Measurements from ENCODE around the gene PAK1.
A peak's percentile ranks its signal among the peaks of the same experiment; 100 is the strongest.
"Not testable (repeated sequence)": the region's sequence is repeated elsewhere in the genome, so short reads cannot be mapped to it uniquely, and the experiment has no call there.

Gene PAK1

GRCh38 chr11:77502346-77502905 lies 28.5 kb upstream of the PAK1 start:
- Mint-ChIP-seq H3K4me1 (ENCODE audit: low read depth) (peaks cover 3% of the 10 kb centered on the region), H3K36me3 (ENCODE audit: low read depth) (no peaks in the 10 kb centered on the region), H3K4me3 (no peak overlapping the region), H3K27ac (no peak overlapping the region), H3K27me3 (peaks cover 14% of the 10 kb centered on the region), H3K9me3 (no peaks in the 10 kb centered on the region)
- DNase-seq, result no peak

GRCh38 chr11:77501758-77502157 lies 27.9 kb upstream of the PAK1 start:
- Mint-ChIP-seq H3K36me3 (ENCODE audit: low read depth) (no peaks in the 10 kb centered on the region), H3K27me3 (peaks cover 14% of the 10 kb centered on the region), H3K4me3 (no peak overlapping the region), H3K4me1 (ENCODE audit: low read depth) (peaks cover 8% of the 10 kb centered on the region), H3K27ac (no peak overlapping the region), H3K9me3 (no peaks in the 10 kb centered on the region)
- DNase-seq, result no peak

- peaks cover 8% of the 10 kb centered on the region for H3K4me1 Mint-ChIP-seq (ENCODE audit: low read depth)
- H3K36me3 Mint-ChIP-seq (ENCODE audit: low read depth), result no peaks in the 10 kb centered on the region
- H3K9me3 Mint-ChIP-seq, result no peaks in the 10 kb centered on the region
- H3K27ac Mint-ChIP-seq, result no peak overlapping the region
- H3K4me3 Mint-ChIP-seq, result no peak overlapping the region
- no peak for DNase-seq
- peaks cover 15% of the 10 kb centered on the region for H3K27me3 Mint-ChIP-seq
These were observed 23.5 kb upstream of the PAK1 start for GRCh38 chr11:77497368-77497767.

GRCh38 chr11:77495526-77495925 lies 21.6 kb upstream of the PAK1 start:
- H3K27me3 Mint-ChIP-seq, result peaks cover 13% of the 10 kb centered on the region
- H3K4me1 Mint-ChIP-seq (ENCODE audit: low read depth), result peaks cover 8% of the 10 kb centered on the region
- H3K36me3 Mint-ChIP-seq (ENCODE audit: low read depth), result no peaks in the 10 kb centered on the region
- no peak overlapping the region for H3K4me3 Mint-ChIP-seq
- no peak overlapping the region for H3K27ac Mint-ChIP-seq
- H3K9me3 Mint-ChIP-seq, result no peaks in the 10 kb centered on the region
- DNase-seq, result no peak

- not testable (repeated sequence) for H3K36me3 Mint-ChIP-seq (ENCODE audit: low read depth)
These were observed 16.1 kb upstream of the PAK1 start for GRCh38 chr11:77490035-77490434.

GRCh38 chr11:77487790-77488189 lies 13.9 kb upstream of the PAK1 start:
- Mint-ChIP-seq H3K27ac (no peak overlapping the region), H3K4me1 (ENCODE audit: low read depth) (no peaks in the 10 kb centered on the region), H3K36me3 (ENCODE audit: low read depth) (no peaks in the 10 kb centered on the region), H3K27me3 (peaks cover 5% of the 10 kb centered on the region), H3K4me3 (no peak overlapping the region), H3K9me3 (no peaks in the 10 kb centered on the region)
- no peak for DNase-seq

More at GRCh38 chr11:77490035-77490434, 16.1 kb upstream of the PAK1 start:
- DNase-seq; H3K4me1 Mint-ChIP-seq (ENCODE audit: low read depth); H3K27ac Mint-ChIP-seq; H3K4me3 Mint-ChIP-seq; H3K9me3 Mint-ChIP-seq; H3K27me3 Mint-ChIP-seq: not testable (repeated sequence)

GRCh38 chr11:77479746-77480352 lies 6.0 kb upstream of the PAK1 start:
- peaks cover 2% of the 10 kb centered on the region for H3K4me1 Mint-ChIP-seq (ENCODE audit: low read depth)
- H3K27ac Mint-ChIP-seq, result no peak overlapping the region
- DNase-seq, result no peak
- peaks cover 7% of the 10 kb centered on the region for H3K27me3 Mint-ChIP-seq
- H3K36me3 Mint-ChIP-seq (ENCODE audit: low read depth), result no peaks in the 10 kb centered on the region
- H3K9me3 Mint-ChIP-seq, result no peaks in the 10 kb centered on the region
- H3K4me3 Mint-ChIP-seq, result no peak overlapping the region

GRCh38 chr11:77475206-77475605 lies 1.3 kb upstream of the PAK1 start:
- Mint-ChIP-seq H3K9me3 (no peaks in the 10 kb centered on the region), H3K27ac (no peak overlapping the region), H3K4me3 (no peak overlapping the region), H3K27me3 (peaks cover 20% of the 10 kb centered on the region), H3K4me1 (ENCODE audit: low read depth) (peaks cover 12% of the 10 kb centered on the region), H3K36me3 (ENCODE audit: low read depth) (no peaks in the 10 kb centered on the region)
- no peak for DNase-seq

GRCh38 chr11:77474684-77475060 lies 778 bp upstream of the PAK1 start:
- H3K4me1 Mint-ChIP-seq (ENCODE audit: low read depth), result peaks cover 12% of the 10 kb centered on the region
- H3K36me3 Mint-ChIP-seq (ENCODE audit: low read depth), result no peaks in the 10 kb centered on the region
- H3K4me3 Mint-ChIP-seq, result peak overlapping the region; percentile 79
- H3K27ac Mint-ChIP-seq, result peak overlapping the region; percentile 84
- peaks cover 20% of the 10 kb centered on the region for H3K27me3 Mint-ChIP-seq
- no peak for DNase-seq
- H3K9me3 Mint-ChIP-seq, result no peaks in the 10 kb centered on the region

- peaks cover 12% of the 10 kb centered on the region for H3K4me1 Mint-ChIP-seq (ENCODE audit: low read depth)
- peaks cover 24% of the 10 kb centered on the region for H3K27me3 Mint-ChIP-seq
- H3K4me3 Mint-ChIP-seq, result peak overlapping the region; percentile 73
- DNase-seq, result peak; percentile 74
- no peaks in the 10 kb centered on the region for H3K36me3 Mint-ChIP-seq (ENCODE audit: low read depth)
- peak overlapping the region; percentile 71 for H3K27ac Mint-ChIP-seq
- H3K9me3 Mint-ChIP-seq, result no peaks in the 10 kb centered on the region
These were observed 698 bp downstream of the PAK1 start for GRCh38 chr11:77472991-77473800.

- Mint-ChIP-seq H3K4me3 (no peak overlapping the region), H3K36me3 (ENCODE audit: low read depth) (no peaks in the 10 kb centered on the region), H3K4me1 (ENCODE audit: low read depth) (peaks cover 12% of the 10 kb centered on the region), H3K9me3 (no peaks in the 10 kb centered on the region), H3K27me3 (peaks cover 24% of the 10 kb centered on the region), H3K27ac (no peak overlapping the region)
- DNase-seq, result no peak
These were observed 2.2 kb downstream of the PAK1 start for GRCh38 chr11:77471558-77472193.

- Mint-ChIP-seq H3K36me3 (ENCODE audit: low read depth) (no peaks in the 10 kb centered on the region), H3K9me3 (no peaks in the 10 kb centered on the region), H3K27me3 (peaks cover 24% of the 10 kb centered on the region), H3K27ac (no peak overlapping the region), H3K4me3 (no peak overlapping the region), H3K4me1 (ENCODE audit: low read depth) (peaks cover 12% of the 10 kb centered on the region)
- DNase-seq, result no peak
These were observed 2.9 kb downstream of the PAK1 start for GRCh38 chr11:77470971-77471370.

GRCh38 chr11:77470504-77470903 lies 3.4 kb downstream of the PAK1 start:
- Mint-ChIP-seq H3K27ac (no peak overlapping the region), H3K27me3 (peaks cover 24% of the 10 kb centered on the region), H3K9me3 (no peaks in the 10 kb centered on the region), H3K4me3 (no peak overlapping the region), H3K36me3 (ENCODE audit: low read depth) (no peaks in the 10 kb centered on the region), H3K4me1 (ENCODE audit: low read depth) (peaks cover 12% of the 10 kb centered on the region)
- no peak for DNase-seq

GRCh38 chr11:77468527-77468926 lies 5.4 kb downstream of the PAK1 start:
- Mint-ChIP-seq H3K36me3 (ENCODE audit: low read depth) (no peaks in the 10 kb centered on the region), H3K27me3 (peaks cover 20% of the 10 kb centered on the region), H3K9me3 (no peaks in the 10 kb centered on the region), H3K4me1 (ENCODE audit: low read depth) (peaks cover 5% of the 10 kb centered on the region), H3K4me3 (no peak overlapping the region), H3K27ac (no peak overlapping the region)
- DNase-seq, result no peak

GRCh38 chr11:77467993-77468392 lies 5.9 kb downstream of the PAK1 start:
- DNase-seq, result no peak

More at GRCh38 chr11:77467993-77468392, 5.9 kb downstream of the PAK1 start:
- Mint-ChIP-seq H3K9me3 (no peaks in the 10 kb centered on the region), H3K27ac (no peak overlapping the region), H3K4me1 (ENCODE audit: low read depth) (peaks cover 5% of the 10 kb centered on the region), H3K36me3 (ENCODE audit: low read depth) (no peaks in the 10 kb centered on the region), H3K27me3 (peaks cover 22% of the 10 kb centered on the region), H3K4me3 (no peak overlapping the region)

Data from activated T-cell treated with anti-CD3 and anti-CD28 coated beads, Interleukin-2, amount 50 U/mL, for 24 hours (primary cell).